ENCODE measurements around the gene POLR2E. TPM values are rescaled to one million over a fixed set of nuclear protein-coding genes. Genes with fewer than 3 reads are reported as not detected.

POLR2E gene
- polyA plus RNA-seq, 1 of the 3 experiments (the other 2 are of a cell fraction): 283 TPM

DNA sequence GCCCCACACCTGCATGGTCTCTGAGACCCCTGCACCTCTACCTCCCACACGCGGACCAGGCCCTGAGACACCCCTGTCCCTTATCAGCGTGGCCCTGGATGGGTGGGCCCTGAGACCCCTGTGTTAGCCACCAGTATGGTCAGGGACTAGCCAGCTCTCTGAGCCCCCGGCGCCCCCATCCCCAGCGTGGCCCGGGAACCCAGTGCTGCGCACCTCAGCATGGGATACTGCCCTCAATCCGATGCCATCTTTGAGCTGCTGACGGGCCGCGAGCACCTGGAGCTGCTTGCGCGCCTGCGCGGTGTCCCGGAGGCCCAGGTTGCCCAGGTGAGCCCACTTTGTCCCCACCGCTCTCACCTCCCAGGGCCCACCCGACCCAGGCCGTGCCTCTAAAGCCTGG, 33.2 kb downstream of the POLR2E start:
- no peak for DNase-seq
- TF ChIP-seq POLR2AphosphoS5 (IDR thresholded peaks at IDR 0.05; ENCODE audit: low read depth, low read length) (no peak), RXRA (IDR thresholded peaks at IDR 0.05; ENCODE audit: borderline replicate concordance, low read depth) (no peak), ELF1 (IDR thresholded peaks at IDR 0.05) (no peak), GATA2 (CRISPR knock-in tag; IDR thresholded peaks at IDR 0.05) (no peak), TAF1 (IDR thresholded peaks at IDR 0.05; ENCODE audit: borderline replicate concordance, low read depth, low read length) (no peak), YY1 (IDR thresholded peaks at IDR 0.05; ENCODE audit: low read depth) (no peak), EP300 (IDR thresholded peaks at IDR 0.05; ENCODE audit: borderline replicate concordance in 1 of 2, low read depth in 1 of 2, low read length in 1 of 2) (no peak)
- TF ChIP-seq, protein P1, sequence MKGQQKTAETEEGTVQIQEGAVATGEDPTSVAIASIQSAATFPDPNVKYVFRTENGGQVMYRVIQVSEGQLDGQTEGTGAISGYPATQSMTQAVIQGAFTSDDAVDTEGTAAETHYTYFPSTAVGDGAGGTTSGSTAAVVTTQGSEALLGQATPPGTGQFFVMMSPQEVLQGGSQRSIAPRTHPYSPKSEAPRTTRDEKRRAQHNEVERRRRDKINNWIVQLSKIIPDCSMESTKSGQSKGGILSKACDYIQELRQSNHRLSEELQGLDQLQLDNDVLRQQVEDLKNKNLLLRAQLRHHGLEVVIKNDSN (IDR thresholded peaks at IDR 0.05; ENCODE audit: borderline replicate concordance, low read depth): no peak
- TF ChIP-seq, protein P2, sequence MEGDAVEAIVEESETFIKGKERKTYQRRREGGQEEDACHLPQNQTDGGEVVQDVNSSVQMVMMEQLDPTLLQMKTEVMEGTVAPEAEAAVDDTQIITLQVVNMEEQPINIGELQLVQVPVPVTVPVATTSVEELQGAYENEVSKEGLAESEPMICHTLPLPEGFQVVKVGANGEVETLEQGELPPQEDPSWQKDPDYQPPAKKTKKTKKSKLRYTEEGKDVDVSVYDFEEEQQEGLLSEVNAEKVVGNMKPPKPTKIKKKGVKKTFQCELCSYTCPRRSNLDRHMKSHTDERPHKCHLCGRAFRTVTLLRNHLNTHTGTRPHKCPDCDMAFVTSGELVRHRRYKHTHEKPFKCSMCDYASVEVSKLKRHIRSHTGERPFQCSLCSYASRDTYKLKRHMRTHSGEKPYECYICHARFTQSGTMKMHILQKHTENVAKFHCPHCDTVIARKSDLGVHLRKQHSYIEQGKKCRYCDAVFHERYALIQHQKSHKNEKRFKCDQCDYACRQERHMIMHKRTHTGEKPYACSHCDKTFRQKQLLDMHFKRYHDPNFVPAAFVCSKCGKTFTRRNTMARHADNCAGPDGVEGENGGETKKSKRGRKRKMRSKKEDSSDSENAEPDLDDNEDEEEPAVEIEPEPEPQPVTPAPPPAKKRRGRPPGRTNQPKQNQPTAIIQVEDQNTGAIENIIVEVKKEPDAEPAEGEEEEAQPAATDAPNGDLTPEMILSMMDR (IDR thresholded peaks at IDR 0.05): no peak
- WGBS (ENCODE audit: low lambda C conversion rate): 94% methylated on average over 14 of the region's 20 CpGs
- Histone ChIP-seq H3K36me3 (replicated peaks in 1 of 2; ENCODE audit: control insufficient read depth in 1 of 2, insufficient read depth in 2 of 2, low read length in 1 of 2) (no peaks in the 10 kb centered on the region), H2AFZ (ENCODE audit: low read depth) (no peak overlapping the region), H4K20me1 (ENCODE audit: insufficient read depth) (no peaks in the 10 kb centered on the region), H3F3A (replicated peaks; ENCODE audit: insufficient read depth) (peaks cover 7% of the 10 kb centered on the region), H3K4me1 (ENCODE audit: control insufficient read depth in 1 of 2, insufficient read depth in 2 of 2, low read depth in 1 of 2, low read length in 1 of 2) (peaks cover 0 to 17% of the 10 kb centered on the region in 2 experiments; a peak in 1 of 4 replicates), H3K4me3 (ENCODE audit: low read depth in 2 of 2, low read length in 1 of 2) (no peak overlapping the region), H3K9me2 (no peaks in the 10 kb centered on the region), H3K9me3 (peaks cover 8% of the 10 kb centered on the region; the same call in 1 of the 2 replicates), H3K27ac (ENCODE audit: low read depth in 2 of 2, low read length in 1 of 2) (no peak overlapping the region), H3K79me2 (ENCODE audit: insufficient read depth) (no peaks in the 10 kb centered on the region), H3K4me2 (no peak overlapping the region), H3K9ac (no peak overlapping the region), H3K27me3 (ENCODE audit: insufficient read depth) (no peaks in the 10 kb centered on the region; the same call in 1 of the 2 replicates)
- ChIA-PET POLR2A (no interaction called here), CTCF (no interaction called here)

DNA sequence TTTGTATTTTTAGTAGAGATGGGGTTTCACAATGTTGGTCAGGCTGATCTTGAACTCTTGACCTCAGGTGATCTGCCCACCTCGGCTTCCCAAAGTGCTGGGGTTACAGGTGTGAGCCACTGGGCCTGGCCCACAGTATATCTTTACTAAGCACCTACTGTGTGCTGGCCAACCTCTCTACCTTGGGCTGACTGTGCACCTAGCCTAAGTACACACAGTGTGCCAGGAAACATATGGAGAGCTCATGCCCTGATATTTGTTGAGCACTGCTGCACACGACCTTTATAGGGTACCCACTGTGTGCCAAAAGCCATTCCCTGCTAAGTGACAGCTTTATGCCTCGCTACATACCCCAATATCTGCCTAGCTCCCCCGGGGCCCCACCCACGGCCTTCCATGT, 34.5 kb downstream of the POLR2E start:
- Histone ChIP-seq H3K9ac (no peak overlapping the region), H4K20me1 (ENCODE audit: insufficient read depth) (no peaks in the 10 kb centered on the region), H3K4me3 (ENCODE audit: low read depth in 2 of 2, low read length in 1 of 2) (no peak overlapping the region), H3K4me2 (no peak overlapping the region), H3K27ac (ENCODE audit: low read depth in 2 of 2, low read length in 1 of 2) (no peak overlapping the region), H3K9me2 (no peaks in the 10 kb centered on the region), H3K9me3 (peaks cover 11% of the 10 kb centered on the region; the same call in 1 of the 2 replicates), H3K27me3 (ENCODE audit: insufficient read depth) (no peaks in the 10 kb centered on the region), H2AFZ (ENCODE audit: low read depth) (no peak overlapping the region), H3K79me2 (ENCODE audit: insufficient read depth) (no peaks in the 10 kb centered on the region), H3K36me3 (replicated peaks in 1 of 2; ENCODE audit: control insufficient read depth in 1 of 2, insufficient read depth in 2 of 2, low read length in 1 of 2) (no peaks in the 10 kb centered on the region), H3F3A (replicated peaks; ENCODE audit: insufficient read depth) (peaks cover 5% of the 10 kb centered on the region), H3K4me1 (ENCODE audit: control insufficient read depth in 1 of 2, insufficient read depth in 2 of 2, low read depth in 1 of 2, low read length in 1 of 2) (peaks cover 0 to 7% of the 10 kb centered on the region in 2 experiments; a peak in 1 of 4 replicates)
- ChIA-PET POLR2A (no interaction called here), CTCF (interaction anchor here (0.6 kb wide), 1 partner anchor 120 kb away, joined by 3 read pairs; no protein-coding TSS in a partner anchor)
- TF ChIP-seq FOXM1 (IDR thresholded peaks at IDR 0.05; ENCODE audit: low read depth): no peak
- no peak for TF ChIP-seq EZH2phosphoT487 (IDR thresholded peaks at IDR 0.05; ENCODE audit: borderline replicate concordance, low read depth)
- no peak for TF ChIP-seq NFIC (IDR thresholded peaks at IDR 0.05; ENCODE audit: borderline replicate concordance)
- TF ChIP-seq, protein P3, sequence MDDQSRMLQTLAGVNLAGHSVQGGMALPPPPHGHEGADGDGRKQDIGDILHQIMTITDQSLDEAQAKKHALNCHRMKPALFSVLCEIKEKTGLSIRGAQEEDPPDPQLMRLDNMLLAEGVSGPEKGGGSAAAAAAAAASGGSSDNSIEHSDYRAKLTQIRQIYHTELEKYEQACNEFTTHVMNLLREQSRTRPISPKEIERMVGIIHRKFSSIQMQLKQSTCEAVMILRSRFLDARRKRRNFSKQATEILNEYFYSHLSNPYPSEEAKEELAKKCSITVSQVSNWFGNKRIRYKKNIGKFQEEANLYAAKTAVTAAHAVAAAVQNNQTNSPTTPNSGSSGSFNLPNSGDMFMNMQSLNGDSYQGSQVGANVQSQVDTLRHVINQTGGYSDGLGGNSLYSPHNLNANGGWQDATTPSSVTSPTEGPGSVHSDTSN (IDR thresholded peaks at IDR 0.05): no peak
- TF ChIP-seq, protein P4, sequence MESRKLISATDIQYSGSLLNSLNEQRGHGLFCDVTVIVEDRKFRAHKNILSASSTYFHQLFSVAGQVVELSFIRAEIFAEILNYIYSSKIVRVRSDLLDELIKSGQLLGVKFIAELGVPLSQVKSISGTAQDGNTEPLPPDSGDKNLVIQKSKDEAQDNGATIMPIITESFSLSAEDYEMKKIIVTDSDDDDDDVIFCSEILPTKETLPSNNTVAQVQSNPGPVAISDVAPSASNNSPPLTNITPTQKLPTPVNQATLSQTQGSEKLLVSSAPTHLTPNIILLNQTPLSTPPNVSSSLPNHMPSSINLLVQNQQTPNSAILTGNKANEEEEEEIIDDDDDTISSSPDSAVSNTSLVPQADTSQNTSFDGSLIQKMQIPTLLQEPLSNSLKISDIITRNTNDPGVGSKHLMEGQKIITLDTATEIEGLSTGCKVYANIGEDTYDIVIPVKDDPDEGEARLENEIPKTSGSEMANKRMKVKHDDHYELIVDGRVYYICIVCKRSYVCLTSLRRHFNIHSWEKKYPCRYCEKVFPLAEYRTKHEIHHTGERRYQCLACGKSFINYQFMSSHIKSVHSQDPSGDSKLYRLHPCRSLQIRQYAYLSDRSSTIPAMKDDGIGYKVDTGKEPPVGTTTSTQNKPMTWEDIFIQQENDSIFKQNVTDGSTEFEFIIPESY (IDR thresholded peaks at IDR 0.05; ENCODE audit: borderline replicate concordance, low read depth): no peak
- TF ChIP-seq POLR2AphosphoS5 (IDR thresholded peaks at IDR 0.05; ENCODE audit: low read depth, low read length): no peak
- TF ChIP-seq ELF1 (IDR thresholded peaks at IDR 0.05): no peak
- no peak for TF ChIP-seq EP300 (IDR thresholded peaks at IDR 0.05; ENCODE audit: borderline replicate concordance in 1 of 2, low read depth in 1 of 2, low read length in 1 of 2)
- TF ChIP-seq TAF1 (IDR thresholded peaks at IDR 0.05; ENCODE audit: borderline replicate concordance, low read depth, low read length): no peak
- no peak for TF ChIP-seq MXI1 (IDR thresholded peaks at IDR 0.05; ENCODE audit: low read depth, low read length)
- no peak for TF ChIP-seq RAD21 (IDR thresholded peaks at IDR 0.05; ENCODE audit: low read length)
- no peak for TF ChIP-seq MEF2A (IDR thresholded peaks at IDR 0.05; ENCODE audit: borderline replicate concordance, low read depth)
- no peak for TF ChIP-seq NRF1 (IDR thresholded peaks at IDR 0.05; ENCODE audit: low read depth, low read length)
- TF ChIP-seq FOXJ3 (CRISPR knock-in tag; IDR thresholded peaks at IDR 0.05): no peak
- TF ChIP-seq CHD2 (IDR thresholded peaks at IDR 0.05; ENCODE audit: low read length, partially characterized antibody): no peak
- TF ChIP-seq GABPA (IDR thresholded peaks at IDR 0.05; ENCODE audit: low read depth): no peak
- TF ChIP-seq YY1 (IDR thresholded peaks at IDR 0.05; ENCODE audit: low read depth): no peak
- no peak for DNase-seq
- 56% methylated on average over 5 of the region's 5 CpGs for WGBS (ENCODE audit: low lambda C conversion rate)
